HepG2 (cell line): ENCODE measurements around the gene TOP2A. TPM values are rescaled to one million over a fixed set of nuclear protein-coding genes. Genes with fewer than 3 reads are reported as not detected.

Source experiments
- E2F1 ChIP-seq: sonication (generic); formaldehyde crosslinking; IDR thresholded peaks from 2 replicates; pipeline ENCODE4 v1.5.0; 2020; ENCODE audit warnings: missing genetic modification reagents
- FOXJ3 ChIP-seq: sonication (generic); formaldehyde crosslinking; IDR thresholded peaks from 2 replicates; pipeline ENCODE4 v1.4.0; 2020; ENCODE audit warnings: missing genetic modification reagents, mild to moderate bottlenecking, borderline replicate concordance
- HCFC1 ChIP-seq: fragments of 150-350 bp; IDR thresholded peaks from 2 replicates; pipeline ENCODE4 v1.6.1; 2014; ENCODE audit warnings: low read depth, low read length
- IKZF5 ChIP-seq: IDR thresholded peaks from 2 replicates; pipeline ENCODE4 v1.6.1; 2018; ENCODE audit warnings: missing genetic modification reagents, mild to moderate bottlenecking, missing compliant biosample characterization
- KDM3A ChIP-seq: IDR thresholded peaks from 2 replicates; pipeline ENCODE4 v1.6.1; 2018; ENCODE audit warnings: low read depth, missing compliant biosample characterization
- RORA ChIP-seq: sonication (generic); formaldehyde crosslinking; IDR thresholded peaks from 2 replicates; pipeline ENCODE4 v1.5.0; 2020; ENCODE audit warnings: mild to moderate bottlenecking, missing genetic modification reagents, moderate library complexity
- TEAD3 ChIP-seq: optimal IDR thresholded peaks from 2 replicates; pipeline ENCODE3; 2016; ENCODE audit warnings: borderline replicate concordance
- THAP7 ChIP-seq: sonication (generic); formaldehyde crosslinking; IDR thresholded peaks from 2 replicates; pipeline ENCODE4 v1.8.1; 2023; ENCODE audit warnings: mild to moderate bottlenecking, missing genetic modification reagents
- XRCC5 ChIP-seq: fragments of 200-400 bp; formaldehyde crosslinking; optimal IDR thresholded peaks from 2 replicates; pipeline ENCODE3; 2017; ENCODE audit warnings: mild to moderate bottlenecking, low read length
- ZNF512 ChIP-seq: sonication (generic); formaldehyde crosslinking; IDR thresholded peaks from 2 replicates; pipeline ENCODE4 v1.4.0; 2020; ENCODE audit warnings: mild to moderate bottlenecking, missing genetic modification reagents
- ZNF564 ChIP-seq: sonication (generic); formaldehyde crosslinking; IDR thresholded peaks from 2 replicates; pipeline ENCODE4 v1.8.1; 2023; ENCODE audit warnings: mild to moderate bottlenecking, missing genetic modification reagents
- ZXDC ChIP-seq: sonication (generic); formaldehyde crosslinking; IDR thresholded peaks from 2 replicates; pipeline ENCODE4 v1.5.0; 2020; ENCODE audit warnings: mild to moderate bottlenecking, missing genetic modification reagents
- polyA plus RNA-seq, 8 experiments: library from polyadenylated mRNA; depleted of rRNA in 3 of 8; stranded (reverse) in 7 of 8; unstranded in 1 of 8; fragments of >200 nt; fragmentation: Illumina TruSeq in 4 of 8; extraction: Trizol in 4 of 8; gene quantifications; 2 replicates each; pipeline versions ENCODE4 v1.2.1 to v1.2.3, GENCODE V29; 2011 to 2016; ENCODE audit warnings: low read depth in 4 of 8, missing spikeins in 1 of 8, mixed read lengths in 1 of 8; ENCODE audit not compliant: insufficient read depth in 1 of 8
- total RNA-seq, 5 experiments: library from RNA; depleted of rRNA; stranded (reverse); fragments of >200 nt; fragmentation: Illumina TruSeq; extraction: Trizol; gene quantifications; 2 replicates each; pipeline ENCODE4 v1.2.3, GENCODE V29; 2016; ENCODE audit warnings: low read depth in 1 of 5

TOP2A gene
- total and polyA plus RNA-seq, 2 of the 13 experiments (the other 11 are each of a cell fraction or from before 2014, with no cell fraction given): 108 to 327 TPM

- TF ChIP-seq E2F1: no peak
- TF ChIP-seq FOXJ3 (CRISPR knock-in tag): peak; percentile 15; the same call in 1 of the 2 replicates
- TF ChIP-seq ZXDC (CRISPR knock-in tag): no peak
- peak; percentile 70 for TF ChIP-seq IKZF5 (CRISPR knock-in tag)
- TF ChIP-seq ZNF564 (CRISPR knock-in tag): no peak; the same call in none of the 2 replicates
- no peak for TF ChIP-seq RORA (CRISPR knock-in tag)
- no peak for TF ChIP-seq ZNF512 (CRISPR knock-in tag)
- TF ChIP-seq KDM3A (CRISPR knock-in tag): peak; percentile 57; the same call in 1 of the 2 replicates
- no peak for TF ChIP-seq HCFC1
- 0 out of 2 replicates have a peak, but pooled peaks have one; percentile 45 for TF ChIP-seq THAP7 (CRISPR knock-in tag)
- peak; percentile 57 for TF ChIP-seq XRCC5
- peak; percentile 93 for TF ChIP-seq TEAD3 (CRISPR knock-in tag)
Observed at GRCh38 chr17:40345161-40345993, 72.3 kb downstream of the TOP2A start (continued).
